IMR-90 (cell line): ENCODE data around the gene CACNA2D4.

Experiments used
- BHLHE40 ChIP-seq: fragments of 150-350 bp; IDR thresholded peaks from 2 replicates; pipeline ENCODE4 v1.6.1; 2016; ENCODE audit warnings: mild to moderate bottlenecking, low read depth, low read length
- CEBPB ChIP-seq: IDR thresholded peaks from 2 replicates; pipeline ENCODE4 v1.6.1; 2012; ENCODE audit warnings: low read depth, low read length, improper control_type of control experiment
- CHD1 ChIP-seq: IDR thresholded peaks from 2 replicates; pipeline ENCODE4 v1.6.1; 2012; ENCODE audit warnings: low read depth, low read length, improper control_type of control experiment
- CTCF ChIP-seq: conservative IDR thresholded peaks from 2 replicates; pipeline ENCODE4 v1.5.1; 2012; ENCODE audit warnings: mild to moderate bottlenecking, low read depth, low read length, improper control_type of control experiment
- FOS ChIP-seq: fragments of 150-350 bp; IDR thresholded peaks from 2 replicates; pipeline ENCODE4 v1.6.1; 2016; ENCODE audit warnings: low read depth, low read length
- MAFK ChIP-seq: IDR thresholded peaks from 2 replicates; pipeline ENCODE4 v1.6.1; 2012; ENCODE audit warnings: low read depth, low read length, improper control_type of control experiment
- MAZ ChIP-seq: IDR thresholded peaks from 2 replicates; pipeline ENCODE4 v1.6.1; 2012; ENCODE audit warnings: low read depth, mild to moderate bottlenecking, low read length, improper control_type of control experiment, moderate library complexity, borderline replicate concordance
- MXI1 ChIP-seq: IDR thresholded peaks from 2 replicates; pipeline ENCODE4 v1.6.1; 2012; ENCODE audit warnings: low read depth, mild to moderate bottlenecking, low read length, moderate library complexity, borderline replicate concordance
- NFE2L2 ChIP-seq: fragments of 150-350 bp; IDR thresholded peaks from 2 replicates; pipeline ENCODE4 v1.6.1; 2016; ENCODE audit warnings: low read depth, mild to moderate bottlenecking, low read length
- POLR2A ChIP-seq: IDR thresholded peaks from 2 replicates; pipeline ENCODE4 v1.6.1; 2012; ENCODE audit warnings: mild to moderate bottlenecking, low read depth, low read length
- RAD21 ChIP-seq: IDR thresholded peaks from 2 replicates; pipeline ENCODE4 v1.6.1; 2012; ENCODE audit warnings: low read length, improper control_type of control experiment
- RCOR1 ChIP-seq: IDR thresholded peaks from 2 replicates; pipeline ENCODE4 v1.6.1; 2012; ENCODE audit warnings: mild to moderate bottlenecking, low read length, improper control_type of control experiment; ENCODE audit not compliant: insufficient replicate concordance
- RFX5 ChIP-seq: IDR thresholded peaks from 2 replicates; pipeline ENCODE4 v1.8.0; 2012; ENCODE audit warnings: low read depth, mild to moderate bottlenecking, low read length, moderate library complexity
- USF2 ChIP-seq: fragments of 150-350 bp; IDR thresholded peaks from 2 replicates; pipeline ENCODE4 v1.6.1; 2017; ENCODE audit warnings: mild to moderate bottlenecking, antibody characterized with exemption, low read length, low read depth

DNA sequence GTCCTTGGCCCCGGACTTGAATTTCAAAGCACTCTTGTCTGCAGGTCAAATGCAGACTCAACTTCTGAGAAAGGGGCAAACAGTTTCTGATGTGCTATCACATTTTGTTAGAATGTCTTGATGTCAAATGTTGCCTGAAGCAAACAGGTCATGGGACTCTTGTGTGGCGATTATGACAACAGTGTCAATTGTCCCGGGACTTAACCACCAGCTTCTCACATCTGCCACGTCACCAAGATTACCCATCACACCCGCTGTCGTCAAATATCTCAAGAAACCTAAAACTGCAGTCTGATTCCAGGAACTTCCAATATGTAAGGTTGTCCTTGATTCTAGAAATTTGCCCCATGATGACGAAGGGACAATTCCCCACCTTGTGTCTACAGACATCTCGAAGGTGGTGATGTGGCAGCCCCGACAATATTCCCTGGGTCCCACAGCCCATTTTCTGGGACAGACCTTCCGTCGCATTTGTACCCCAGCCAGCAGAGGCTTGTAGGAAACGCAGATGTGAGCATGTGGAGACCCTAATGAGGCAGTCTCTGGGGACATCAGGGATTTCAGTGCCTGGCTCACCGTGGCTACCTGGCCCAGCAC, 76.8 kb downstream of the CACNA2D4 start:
- no peak for TF ChIP-seq USF2
- no peak for TF ChIP-seq CTCF
- TF ChIP-seq POLR2A, result no peak
- no peak for TF ChIP-seq RAD21
- no peak for TF ChIP-seq CEBPB
- no peak for TF ChIP-seq MAFK
- no peak for TF ChIP-seq FOS
- no peak for TF ChIP-seq CHD1
- TF ChIP-seq NFE2L2, result no peak
- no peak for TF ChIP-seq RCOR1
- no peak for TF ChIP-seq RFX5
- TF ChIP-seq BHLHE40, result no peak
- no peak for TF ChIP-seq MXI1
- TF ChIP-seq MAZ, result no peak
